NCI-H1436 treated with DMSO at 0.1 percent for 48 hours (cell line): ENCODE data around the gene RNF217.
"Not testable (repeated sequence)": the region's sequence is repeated elsewhere in the genome, so short reads cannot be mapped to it uniquely, and the experiment has no call there.

ENCODE experiments used
- DNase-seq: peaks from one replicate; lab custom pipeline; 2025; lab: John Stamatoyannopoulos, UW

The RNF217 gene

DNA sequence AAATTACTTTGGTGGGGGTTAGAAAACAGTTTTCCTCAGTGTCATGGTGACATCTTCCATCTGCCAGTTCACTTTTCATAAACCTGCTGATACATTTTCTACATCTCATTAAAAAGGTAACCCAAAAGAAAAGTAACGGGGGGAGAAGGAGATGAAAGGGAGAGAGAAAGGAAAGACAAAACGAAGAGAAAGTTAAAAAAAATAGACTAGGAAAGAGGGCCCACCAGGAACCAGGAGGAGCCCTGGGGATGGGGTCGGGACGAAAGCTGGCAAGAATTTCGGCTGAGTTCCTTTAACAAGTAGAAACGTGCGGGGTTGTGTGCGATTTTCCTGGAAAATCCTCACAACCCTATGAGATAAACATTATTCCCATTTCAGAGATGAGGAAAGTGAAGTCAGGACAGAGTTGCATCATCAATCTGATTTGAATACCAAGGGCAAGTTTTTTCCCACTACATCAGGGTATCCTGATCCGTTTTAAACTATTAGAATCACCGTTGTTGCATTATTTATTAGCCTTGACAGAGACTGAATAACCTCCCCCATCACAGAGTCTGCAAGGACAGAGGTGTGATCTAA is 137.9 kb downstream of the RNF217 start:
- no peak for DNase-seq

DNA sequence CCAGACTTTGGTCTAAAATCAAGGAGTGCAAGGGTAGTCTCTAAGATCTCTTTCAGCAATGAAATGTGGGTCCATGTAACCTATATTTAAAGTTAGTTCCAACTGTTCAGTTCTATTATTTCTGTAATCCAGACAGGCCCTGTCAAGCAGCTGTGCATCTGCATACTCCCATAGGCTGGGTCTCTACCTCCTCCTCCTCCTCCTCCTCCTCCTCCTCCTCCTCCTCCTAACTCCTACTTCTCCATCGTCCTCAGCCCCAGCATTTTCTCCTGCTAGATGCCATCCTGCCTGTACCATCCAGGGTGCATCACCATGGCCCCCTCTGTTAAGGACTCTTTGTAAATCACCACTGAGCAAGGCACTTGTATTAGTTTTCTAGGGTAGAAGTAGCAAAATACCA is 138.9 kb downstream of the RNF217 start:
- DNase-seq, result no peak

DNA sequence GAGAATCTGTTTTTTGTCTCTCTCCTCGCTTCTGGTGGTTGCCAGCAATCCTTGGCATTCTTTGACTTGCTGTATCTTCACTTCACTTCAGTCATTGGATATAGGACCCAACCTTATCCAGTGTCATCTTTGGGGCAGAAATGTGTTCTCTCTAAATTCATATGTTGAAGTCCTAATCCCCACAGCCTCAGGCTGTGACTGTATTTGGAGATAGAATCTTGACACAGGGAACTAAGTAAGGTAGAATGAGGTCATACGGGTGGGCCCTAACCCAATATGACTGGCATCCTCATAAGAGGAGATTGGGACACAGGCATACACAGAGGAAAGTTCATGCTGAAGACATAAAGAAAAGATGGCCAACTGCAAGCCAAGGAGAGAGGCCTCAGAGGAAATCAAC is 139.4 kb downstream of the RNF217 start:
- DNase-seq, result no peak

DNA sequence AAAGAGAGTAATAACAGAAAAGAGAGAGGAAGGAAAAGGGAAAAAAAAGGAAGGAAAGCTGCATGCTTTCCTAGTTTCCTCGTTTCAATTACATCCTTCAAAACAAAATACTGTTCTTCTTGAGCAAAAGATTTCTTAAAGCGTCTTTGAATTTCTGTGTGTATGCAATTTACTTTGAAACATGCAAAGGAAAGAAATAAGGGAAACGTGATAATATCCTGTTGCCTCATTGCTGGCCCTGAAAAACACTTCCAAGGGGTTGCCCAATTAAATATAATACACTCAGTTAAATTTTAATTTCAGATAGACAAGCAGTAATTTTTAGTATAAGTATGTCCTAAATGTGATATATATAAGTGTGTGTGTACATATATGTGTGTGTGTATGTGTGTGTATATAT is 140.2 kb downstream of the RNF217 start:
- DNase-seq, result no peak

DNA sequence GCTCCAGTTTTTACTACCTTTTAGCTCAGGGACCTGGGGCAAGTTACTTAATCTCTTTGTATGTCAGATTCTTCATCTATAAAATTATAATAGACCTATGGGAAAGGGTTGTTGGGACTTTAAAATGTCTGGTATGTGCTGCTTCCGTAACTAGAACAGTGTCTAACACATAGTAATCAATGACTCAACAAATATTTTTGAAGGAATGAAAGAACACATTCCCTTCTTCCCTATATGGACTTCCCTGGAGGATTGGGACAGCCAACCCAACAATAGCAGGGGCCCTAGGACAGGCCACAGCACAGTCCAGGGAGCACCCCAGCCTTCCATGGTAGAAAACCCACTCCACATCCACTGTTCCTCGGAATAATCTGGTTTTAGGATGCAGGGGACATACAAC is 140.7 kb downstream of the RNF217 start:
- no peak for DNase-seq

DNA sequence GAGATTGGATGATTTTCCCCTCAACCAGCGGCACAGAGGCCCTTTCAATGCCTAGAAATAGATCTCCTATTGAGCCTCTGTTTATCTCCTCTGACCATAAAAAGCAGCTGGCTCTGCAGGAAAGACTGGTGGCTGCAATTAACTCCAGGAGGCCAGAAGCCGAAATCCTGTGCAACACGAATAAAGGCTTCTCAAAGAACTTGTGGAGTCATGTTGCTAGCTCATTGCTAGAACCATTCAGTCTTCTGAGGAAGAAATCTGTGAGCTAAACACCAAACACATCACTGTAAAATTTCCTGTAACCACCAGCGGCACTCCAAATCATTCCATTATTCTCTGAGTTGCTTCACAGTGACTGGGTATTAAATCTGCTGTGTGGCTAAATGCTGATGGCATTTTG is 142.2 kb downstream of the RNF217 start:
- no peak for DNase-seq

- no peak for DNase-seq
Observed at GRCh38 chr6:125107048-125107447, 144.8 kb downstream of the RNF217 start.

GRCh38 chr6:125107896-125108295 is 145.7 kb downstream of the RNF217 start:
- DNase-seq, result no peak

- DNase-seq, result no peak
Observed at GRCh38 chr6:125110056-125110455, 147.8 kb downstream of the RNF217 start.

DNA sequence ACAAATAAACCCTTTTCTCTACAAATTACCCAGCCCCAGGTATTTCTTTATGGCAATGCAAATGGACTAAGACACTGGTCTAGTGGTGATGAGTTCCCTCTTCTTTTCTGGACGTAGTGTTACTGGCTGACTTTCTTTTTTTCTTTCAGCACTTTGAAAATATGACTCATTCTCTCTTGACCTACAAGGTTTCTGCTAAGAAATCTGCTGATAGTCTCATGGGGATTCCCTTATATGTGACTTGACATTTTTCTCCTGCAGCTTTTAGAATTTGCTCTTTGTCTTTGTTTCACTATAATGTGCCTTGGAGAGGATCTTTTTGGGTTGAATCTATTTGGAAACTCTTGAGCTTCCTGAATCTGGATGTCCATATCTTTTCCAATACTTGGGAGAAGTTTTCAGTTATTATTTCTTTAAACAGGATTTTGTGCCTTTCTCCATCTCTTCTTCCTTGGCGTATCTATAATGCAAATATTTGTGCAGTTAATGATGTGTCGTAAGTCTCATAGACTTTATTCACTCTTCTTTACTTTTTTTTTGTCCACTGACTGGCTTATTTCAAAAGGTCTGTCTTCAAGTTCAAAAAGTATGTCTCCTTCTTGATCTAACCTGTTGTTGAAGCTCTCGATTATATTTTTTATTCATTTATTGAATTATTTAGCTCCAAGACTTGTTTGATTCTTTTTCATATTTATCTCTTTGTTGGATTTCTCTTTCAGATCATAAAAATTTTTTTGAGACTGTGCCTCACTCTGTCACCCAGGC is 149.2 kb downstream of the RNF217 start:
- DNase-seq, result no peak

DNA sequence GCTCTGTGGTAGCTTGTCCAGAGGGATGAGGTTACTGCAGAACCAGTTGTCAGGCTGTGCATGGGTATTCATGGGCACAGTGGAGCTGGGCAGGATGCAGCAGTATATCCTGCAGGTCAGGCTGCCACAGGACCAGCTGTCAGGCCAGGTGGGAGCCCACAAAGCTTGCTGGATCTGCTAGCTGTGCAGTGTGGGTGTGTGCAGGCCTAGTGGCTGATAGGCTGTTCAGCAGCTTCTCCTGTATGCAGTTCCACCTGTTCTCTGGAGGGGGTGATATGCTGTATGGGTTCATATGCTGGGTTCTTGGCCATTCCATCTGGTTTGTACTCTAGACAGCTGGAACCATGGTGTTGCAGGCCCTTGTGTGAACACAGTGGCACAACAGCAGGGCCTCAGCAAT is 150.7 kb downstream of the RNF217 start:
- DNase-seq, result no peak

- peak; percentile 0 for DNase-seq
Observed at GRCh38 chr6:125114248-125114858, 152.1 kb downstream of the RNF217 start.

DNA sequence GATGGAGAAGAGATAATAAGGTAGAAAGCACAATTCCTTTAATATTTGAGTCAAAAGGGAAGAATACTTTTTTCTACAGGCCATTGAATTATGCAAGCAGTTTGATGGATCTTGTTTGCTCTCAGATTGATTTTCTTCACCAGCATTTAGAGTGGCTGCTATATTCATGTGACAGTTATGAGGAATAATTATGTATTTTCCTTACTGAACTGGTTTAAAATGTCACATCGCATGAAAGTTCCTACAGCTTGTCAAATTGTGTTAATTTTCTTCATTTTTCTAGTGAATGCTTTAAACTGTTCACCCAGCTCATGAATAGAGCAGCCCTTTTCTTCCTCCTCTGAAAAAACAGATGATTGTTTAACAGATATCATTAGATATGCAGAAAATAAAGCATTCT is 153.9 kb downstream of the RNF217 start:
- DNase-seq, result no peak

GRCh38 chr6:125116710-125117109 is 154.5 kb downstream of the RNF217 start:
- DNase-seq, result no peak

- DNase-seq, result no peak
Observed at GRCh38 chr6:125117818-125118217, 155.6 kb downstream of the RNF217 start.

DNA sequence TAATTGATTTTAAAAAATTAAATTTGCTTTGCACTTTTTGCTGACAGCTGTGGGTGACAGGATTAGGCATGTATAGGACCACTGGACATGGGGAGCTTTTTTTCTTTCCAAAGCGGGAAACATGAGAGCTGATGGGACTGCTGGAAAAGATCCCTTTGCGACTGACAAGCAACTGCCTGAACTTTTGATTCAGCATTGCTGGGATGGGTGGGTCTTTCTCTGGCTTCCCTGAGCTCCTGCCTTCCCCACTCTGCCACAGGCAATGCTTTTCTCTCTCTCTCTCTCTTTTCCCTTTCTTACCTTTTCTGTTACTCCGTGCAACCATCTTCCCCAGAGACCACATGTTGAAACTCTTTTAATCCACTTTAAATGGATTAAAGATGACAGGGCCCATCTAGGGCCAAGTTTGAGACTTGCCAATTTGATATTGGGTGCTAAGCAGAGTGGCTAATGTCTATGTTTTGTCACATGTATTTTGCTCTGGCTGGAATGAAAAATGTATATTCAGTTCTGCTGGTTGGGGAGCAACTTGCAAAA is 157.9 kb downstream of the RNF217 start:
- no peak for DNase-seq

DNA sequence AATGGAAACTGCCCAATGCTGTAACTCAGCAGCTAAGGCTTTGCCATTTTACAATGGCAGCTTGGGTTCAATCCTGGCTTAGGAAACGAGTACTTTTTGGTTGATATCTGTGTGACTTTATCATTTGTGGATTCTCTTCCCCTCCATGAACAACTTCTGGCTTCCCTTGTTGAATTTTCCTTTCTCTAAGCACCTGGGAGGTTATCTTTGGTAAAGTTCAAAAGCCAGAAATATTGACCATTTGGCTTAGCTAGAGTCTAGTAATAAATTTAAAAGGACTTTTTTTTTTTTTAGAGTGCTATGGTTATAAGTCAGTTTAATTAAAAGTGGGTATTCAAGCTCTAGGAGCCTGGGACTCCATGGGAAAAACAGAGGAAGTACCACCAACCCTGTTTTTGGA is 159.7 kb downstream of the RNF217 start:
- no peak for DNase-seq

DNA sequence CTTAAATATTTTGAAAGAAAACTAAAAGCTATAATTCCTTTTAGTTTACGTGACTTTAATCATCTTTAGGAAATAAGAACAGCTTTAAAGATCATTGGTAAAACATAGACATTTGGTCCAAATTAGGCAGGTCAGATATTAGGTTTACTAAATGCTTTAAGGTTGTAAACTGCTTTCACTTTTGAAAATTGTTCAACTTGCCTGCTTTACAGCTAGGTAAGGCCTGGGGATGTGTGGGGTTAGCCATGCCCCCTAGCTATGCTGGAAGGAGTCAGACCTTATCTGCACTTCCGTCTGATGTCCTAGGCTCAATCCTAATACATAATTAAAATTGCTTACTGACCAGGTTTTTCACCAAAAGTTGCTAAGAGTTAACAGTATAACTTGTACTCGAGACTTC is 160.8 kb downstream of the RNF217 start:
- DNase-seq, result no peak

GRCh38 chr6:125123468-125124048 is 161.3 kb downstream of the RNF217 start:
- no peak for DNase-seq

DNA sequence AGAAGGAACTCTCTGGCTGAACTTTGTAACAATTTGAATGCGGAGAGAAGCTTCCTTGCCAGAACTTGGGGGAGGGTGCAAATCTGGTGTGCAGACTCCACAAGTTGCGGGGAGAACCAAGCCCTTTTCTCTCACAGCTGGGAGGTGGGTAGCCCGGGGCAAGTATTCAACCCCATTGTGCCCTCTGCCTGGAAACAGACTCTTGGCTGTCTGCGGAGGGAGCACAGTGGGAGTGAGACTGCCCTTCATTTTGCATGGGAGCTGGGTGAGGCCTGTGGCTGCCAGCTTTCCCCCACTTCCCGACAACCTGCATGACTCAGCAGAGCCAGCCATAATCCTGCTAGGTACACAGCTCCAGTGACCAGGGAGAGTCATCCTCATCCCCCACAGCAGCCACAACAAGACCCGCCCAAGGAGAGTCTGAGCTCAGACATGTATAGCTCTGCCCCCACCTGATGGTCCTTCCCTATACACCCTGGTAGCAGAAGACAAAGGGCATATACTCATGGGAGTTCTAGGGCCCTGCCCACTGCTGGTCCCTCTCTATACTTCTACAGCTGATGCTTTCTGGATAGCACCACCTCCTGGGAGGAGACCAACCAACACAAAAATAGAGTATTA is 161.9 kb downstream of the RNF217 start:
- no peak for DNase-seq

DNA sequence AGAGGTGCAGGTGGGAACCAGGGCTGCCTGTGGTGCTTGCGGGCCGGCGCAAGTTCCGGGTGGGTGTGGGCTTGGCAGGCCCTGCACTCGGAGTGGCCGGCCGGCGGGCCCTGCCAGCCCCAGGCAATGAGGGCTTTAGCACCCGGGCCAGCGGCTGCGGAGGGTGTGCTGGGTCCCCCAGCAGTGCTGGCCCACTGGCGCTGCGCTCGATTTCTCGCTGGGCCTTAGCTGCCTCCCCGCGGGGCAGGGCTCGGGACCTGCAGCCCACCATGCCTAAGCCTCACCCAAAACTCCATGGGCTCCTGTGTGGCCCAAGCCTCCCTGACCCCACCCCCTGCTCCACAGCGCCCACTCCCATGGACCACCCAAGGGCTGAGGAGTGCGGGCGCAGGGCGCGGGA is 163.6 kb downstream of the RNF217 start:
- not testable (repeated sequence) for DNase-seq

DNA sequence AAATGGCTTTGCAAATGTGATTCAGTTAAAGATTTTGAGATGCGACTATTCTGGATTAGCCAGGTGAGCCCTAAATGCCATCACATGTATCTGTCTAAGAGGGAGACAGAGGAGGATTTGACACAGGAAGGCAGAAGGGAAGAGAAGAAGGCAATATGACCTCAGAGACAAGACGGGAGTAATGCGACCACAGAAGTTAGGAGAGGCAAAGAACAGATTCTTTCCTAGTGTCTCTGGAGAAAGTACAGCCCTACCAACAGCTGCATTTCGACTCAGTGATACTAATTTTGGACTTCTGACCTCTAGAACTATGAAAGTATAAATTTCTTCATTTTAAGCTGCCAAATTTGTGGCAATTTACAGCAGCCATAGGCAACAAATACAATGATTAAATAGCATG is 167.1 kb downstream of the RNF217 start:
- DNase-seq, result no peak
